Measurements from ENCODE around the gene ENG.

DNA sequence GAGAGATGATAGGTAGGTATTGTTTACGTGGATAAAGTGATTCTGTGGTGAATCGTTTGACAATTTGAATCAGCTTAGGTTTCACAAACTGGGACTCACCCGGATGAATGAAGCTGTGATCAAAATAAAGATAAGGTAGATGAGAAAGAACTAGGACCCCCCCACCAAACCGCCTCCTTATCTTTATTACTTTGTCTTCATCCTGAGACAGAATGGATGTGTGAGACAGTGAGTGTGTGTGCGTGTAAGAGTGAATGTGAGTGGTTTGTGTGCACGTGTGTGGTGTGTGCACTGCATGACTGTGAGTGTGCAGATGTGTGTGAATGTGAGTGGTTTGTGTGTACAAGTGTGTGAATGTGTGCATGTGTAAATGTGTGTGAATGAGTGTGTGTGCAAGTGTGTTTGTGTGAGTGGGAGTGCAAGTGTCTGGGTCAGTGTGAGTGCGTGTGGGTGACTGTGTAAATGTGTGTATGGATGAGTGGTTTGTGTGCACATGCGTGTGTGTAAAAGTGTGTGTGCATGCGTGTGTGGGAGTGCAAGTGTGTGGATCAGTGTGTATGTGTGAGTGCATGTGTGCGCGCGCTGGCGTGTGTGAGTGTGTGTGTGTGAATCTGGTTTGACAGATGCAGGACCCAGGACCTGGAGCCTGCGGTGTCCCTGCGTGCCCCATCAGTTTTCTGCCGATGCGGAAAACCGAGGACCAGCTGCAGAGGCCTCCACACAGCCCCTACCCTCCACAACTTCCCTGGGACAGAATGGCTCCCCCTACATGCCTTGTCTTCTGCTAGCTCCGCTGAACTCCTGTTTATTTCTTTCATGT is 11.4 kb upstream of the ENG start:
- no peak for TF ChIP-seq POLR2A (IDR thresholded peaks at IDR 0.05)
- TF ChIP-seq, protein P1, sequence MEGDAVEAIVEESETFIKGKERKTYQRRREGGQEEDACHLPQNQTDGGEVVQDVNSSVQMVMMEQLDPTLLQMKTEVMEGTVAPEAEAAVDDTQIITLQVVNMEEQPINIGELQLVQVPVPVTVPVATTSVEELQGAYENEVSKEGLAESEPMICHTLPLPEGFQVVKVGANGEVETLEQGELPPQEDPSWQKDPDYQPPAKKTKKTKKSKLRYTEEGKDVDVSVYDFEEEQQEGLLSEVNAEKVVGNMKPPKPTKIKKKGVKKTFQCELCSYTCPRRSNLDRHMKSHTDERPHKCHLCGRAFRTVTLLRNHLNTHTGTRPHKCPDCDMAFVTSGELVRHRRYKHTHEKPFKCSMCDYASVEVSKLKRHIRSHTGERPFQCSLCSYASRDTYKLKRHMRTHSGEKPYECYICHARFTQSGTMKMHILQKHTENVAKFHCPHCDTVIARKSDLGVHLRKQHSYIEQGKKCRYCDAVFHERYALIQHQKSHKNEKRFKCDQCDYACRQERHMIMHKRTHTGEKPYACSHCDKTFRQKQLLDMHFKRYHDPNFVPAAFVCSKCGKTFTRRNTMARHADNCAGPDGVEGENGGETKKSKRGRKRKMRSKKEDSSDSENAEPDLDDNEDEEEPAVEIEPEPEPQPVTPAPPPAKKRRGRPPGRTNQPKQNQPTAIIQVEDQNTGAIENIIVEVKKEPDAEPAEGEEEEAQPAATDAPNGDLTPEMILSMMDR (IDR thresholded peaks at IDR 0.05) = no peak

Data from esophagus squamous epithelium (tissue), 4 donors.